ENCODE data around the gene CRTC1.

CRTC1 gene

DNA sequence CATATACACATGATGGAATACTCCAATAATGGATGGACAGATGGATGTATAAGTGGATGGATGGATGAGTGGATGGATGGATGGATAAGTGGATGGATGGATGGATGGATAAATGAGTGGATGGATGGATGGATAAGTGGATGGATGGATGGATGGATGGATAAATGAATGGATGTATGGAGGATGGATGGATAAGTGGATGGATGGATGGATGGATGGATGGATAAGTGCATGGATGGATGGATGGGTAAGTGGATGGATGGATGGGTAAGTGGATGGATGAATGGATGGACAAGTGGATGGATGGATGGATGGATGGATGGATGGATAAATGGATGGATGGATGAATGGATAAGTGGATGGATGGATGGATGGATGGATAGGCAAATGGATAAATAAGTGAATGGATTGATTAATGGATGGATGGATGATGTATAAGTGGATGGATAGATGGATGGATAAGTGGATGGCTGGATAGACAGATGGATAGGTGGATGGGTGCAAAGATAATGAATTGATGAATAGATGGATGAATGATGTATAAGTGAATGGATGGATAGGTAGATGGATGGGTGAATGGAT is 116.0 kb downstream of the CRTC1 start:
- TF ChIP-seq CTCF (IDR thresholded peaks at IDR 0.05; ENCODE audit: insufficient read depth, low read depth, low read length, missing control alignments): no peak
- no peak for DNase-seq (ENCODE audit: low read depth)
- H3K4me3 ChIP-seq (ENCODE audit: low read length): no peak overlapping the region

GRCh38 chr19:18800079-18800478 is 116.6 kb downstream of the CRTC1 start:
- H3K4me3 ChIP-seq (ENCODE audit: low read length): no peak overlapping the region
- TF ChIP-seq CTCF (IDR thresholded peaks at IDR 0.05; ENCODE audit: insufficient read depth, low read depth, low read length, missing control alignments): no peak
- no peak for DNase-seq (ENCODE audit: low read depth)

DNA sequence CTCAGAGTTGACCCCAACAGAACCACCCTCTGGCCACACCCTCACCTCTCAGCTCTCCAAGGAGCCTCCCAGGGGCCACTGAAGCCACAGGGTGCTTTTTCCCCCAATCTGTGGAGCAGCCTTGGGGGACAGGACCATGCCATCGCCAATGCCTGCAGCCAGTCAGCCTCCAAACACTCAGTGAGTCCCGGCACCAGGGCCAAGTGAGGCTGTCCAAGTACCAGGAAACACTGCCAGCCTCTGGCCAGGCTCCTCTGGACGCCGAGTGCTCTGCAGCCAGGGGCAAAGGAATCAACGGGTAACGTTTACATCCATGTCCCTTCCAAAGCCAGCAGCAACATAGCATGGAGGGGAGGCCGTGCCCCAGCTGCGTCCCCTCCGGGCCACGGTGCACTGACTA is 117.2 kb downstream of the CRTC1 start:
- no peak overlapping the region for H3K4me3 ChIP-seq (ENCODE audit: low read length)
- no peak for TF ChIP-seq CTCF (IDR thresholded peaks at IDR 0.05; ENCODE audit: insufficient read depth, low read depth, low read length, missing control alignments)
- no peak for DNase-seq (ENCODE audit: low read depth)

GRCh38 chr19:18802354-18802753 is 118.9 kb downstream of the CRTC1 start:
- no peak for DNase-seq (ENCODE audit: low read depth)
- H3K4me3 ChIP-seq (ENCODE audit: low read length): no peak overlapping the region
- no peak for TF ChIP-seq CTCF (IDR thresholded peaks at IDR 0.05; ENCODE audit: insufficient read depth, low read depth, low read length, missing control alignments)

- TF ChIP-seq CTCF (IDR thresholded peaks at IDR 0.05; ENCODE audit: insufficient read depth, low read depth, low read length, missing control alignments): no peak
- H3K4me3 ChIP-seq (ENCODE audit: low read length): no peak overlapping the region
- no peak for DNase-seq (ENCODE audit: low read depth)
Observed at GRCh38 chr19:18803550-18804138, 120.2 kb downstream of the CRTC1 start.

GRCh38 chr19:18804139-18804601 is 120.7 kb downstream of the CRTC1 start:
- H3K4me3 ChIP-seq (ENCODE audit: low read length): no peak overlapping the region
- no peak for TF ChIP-seq CTCF (IDR thresholded peaks at IDR 0.05; ENCODE audit: insufficient read depth, low read depth, low read length, missing control alignments)
- DNase-seq (ENCODE audit: low read depth): no peak

DNA sequence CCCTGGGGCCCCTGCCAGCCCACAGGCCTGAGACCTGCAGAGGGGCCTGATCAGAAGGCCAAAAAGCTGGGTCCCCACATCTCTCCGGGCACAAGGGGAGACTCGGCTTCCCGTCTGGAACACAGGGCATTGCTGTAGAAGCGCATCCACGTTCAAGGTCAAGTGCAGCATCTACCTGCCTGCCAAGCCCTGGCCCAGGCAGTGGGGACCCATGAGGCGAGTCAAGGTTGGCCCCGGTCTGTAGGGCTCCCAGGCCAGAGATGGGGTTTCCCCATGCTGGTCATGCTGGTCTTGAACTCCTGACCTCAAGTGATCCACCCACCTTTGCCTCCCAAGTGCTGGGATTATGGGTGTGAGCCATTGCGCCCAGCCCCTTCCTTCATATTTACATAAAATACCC is 121.2 kb downstream of the CRTC1 start:
- TF ChIP-seq CTCF (IDR thresholded peaks at IDR 0.05; ENCODE audit: insufficient read depth, low read depth, low read length, missing control alignments): no peak
- H3K4me3 ChIP-seq (ENCODE audit: low read length): no peak overlapping the region
- DNase-seq (ENCODE audit: low read depth): no peak

Measured in epithelial cell of esophagus (primary cell).